Psoas muscle (tissue), 8 donors: ENCODE results near the gene ATP1B3. TPM values are rescaled to one million over a fixed set of nuclear protein-coding genes. Genes with fewer than 3 reads are reported as not detected.

Experiments used
- ATAC-seq, 4 donors: fragments of 200-7000 bp; cut with Tn5 transposase; one replicate each; pipeline ENCODE4 v1.9.1; 2020; ENCODE audit warnings: moderate library complexity in 3 of 4, mild to moderate bottlenecking in 2 of 4
- DNase-seq, 2 donors: peaks; one replicate each; pipeline ENCODE4 v3.0.0-alpha.2; 2020
- H3K27ac ChIP-seq: fragments of 200-600 bp; one replicate; pipeline ENCODE4 v1.8.0; 2022
- H3K27me3 ChIP-seq, 3 donors: fragments of 200-600 bp in 1 of 3; one replicate each; pipeline versions ENCODE4 v1.6.1 to v1.8.0; 2013 to 2022; ENCODE audit warnings: low read length in 2 of 3, mild to moderate bottlenecking in 2 of 3, moderate library complexity in 1 of 3; ENCODE audit not compliant: insufficient read depth in 3 of 3
- H3K36me3 ChIP-seq, 2 donors: fragments of 200-600 bp in 1 of 2; one replicate each; pipeline versions ENCODE4 v1.6.1 to v1.8.0; 2013 to 2022; ENCODE audit warnings: low read depth in 1 of 2, mild to moderate bottlenecking in 1 of 2, moderate library complexity in 1 of 2; ENCODE audit not compliant: insufficient read depth in 1 of 2
- H3K4me1 ChIP-seq: fragments of 200-600 bp; one replicate; pipeline ENCODE4 v1.8.0; 2022
- H3K4me3 ChIP-seq: fragments of 200-600 bp; one replicate; pipeline ENCODE4 v1.8.0; 2022; ENCODE audit warnings: mild to moderate bottlenecking
- H3K9me3 ChIP-seq: fragments of 200-600 bp; one replicate; pipeline ENCODE4 v1.8.0; 2022
- CTCF ChIP-seq: fragments of 200-600 bp; IDR thresholded peaks from one replicate; pipeline ENCODE4 v1.8.0; 2022; ENCODE audit warnings: antibody characterized with exemption
- WGBS, 3 donors: extraction: QIAGEN DNeasy Blood & Tissue Kit; methylation state at CpG; one replicate each; pipeline versions ENCODE4 v1.1.6 to v1.1.7; 2013; 5-methylcytosine and 5-hydroxymethylcytosine counted together
- intact Hi-C, 2 donors: fragments of 100-400 bp; cut with DNase I; formaldehyde crosslinking; loops; one replicate each; pipeline versions ENCODE4 v1.11.0 to v1.14.2; 2022
- polyA plus RNA-seq, 3 donors: library from polyadenylated mRNA; stranded (reverse); fragments of 200-250 nt; gene quantifications; one replicate each; pipeline ENCODE4 v1.2.3, GENCODE V29; 2013
- total RNA-seq, 4 donors: library from RNA; stranded (reverse); fragmentation: NEBNext Ultra II Directional in 2 of 4; extraction: Animal tissue kit (Norgen Biotek cat#: 25700) in 2 of 4; gene quantifications; one replicate each; pipeline versions ENCODE4 v1.2.1 to v1.2.4, GENCODE V29; 2021 to 2023
- donor health status: healthy with polysubstance abuse.
- donor health status: DM: no; HTN: no; CAD: no; lungs with moderate emphysema.
- donor health status: Bipolar disorder and iron deficiency.
- donor health status: healthy.
- donor health status: DM: yes; HTN: yes; CAD: no.
- donor health status: DM: no; HTN: no; CAD: no.
- donor health status: DM: no; HTN: no; CAD: no.
- donor health status: DM: yes; HTN: yes; CAD: no.

ATP1B3 gene
- total and polyA plus RNA-seq, 7 donors: 19.9 to 68.2 (median 36.4) TPM

- DNase-seq (no peak), ATAC-seq (no peak)
- H3K4me1 ChIP-seq: peaks cover 5% of the 10 kb centered on the region
- no peaks in the 10 kb centered on the region for H3K36me3 ChIP-seq
- WGBS, 3 donors: 65 to 68% (median 67%) methylated on average over 8 of the region's 8 CpGs
- intact Hi-C loops: loop anchor here in 1 of 2 donors (5.0 kb wide), 1 partner anchor 69 kb away; no protein-coding TSS in a partner anchor
- no peak overlapping the region for H3K4me3 ChIP-seq
- H3K9me3 ChIP-seq: no peaks in the 10 kb centered on the region
- no peaks in the 10 kb centered on the region for H3K27me3 ChIP-seq
- peak overlapping the region; percentile 16 for H3K27ac ChIP-seq
- no peak for TF ChIP-seq CTCF
These were observed 15.5 kb upstream of the ATP1B3 start for GRCh38 chr3:141860766-141861513.

GRCh38 chr3:141862279-141862816 lies 14.1 kb upstream of the ATP1B3 start:
- no peaks in the 10 kb centered on the region for H3K36me3 ChIP-seq
- DNase-seq (no peak), ATAC-seq (no peak)
- no peaks in the 10 kb centered on the region for H3K27me3 ChIP-seq
- no peak for TF ChIP-seq CTCF
- intact Hi-C loops: loop anchor here in 1 of 2 donors (5.0 kb wide), 1 partner anchor 70 kb away; no protein-coding TSS in a partner anchor
- no peak overlapping the region for H3K27ac ChIP-seq
- no peaks in the 10 kb centered on the region for H3K9me3 ChIP-seq
- H3K4me3 ChIP-seq: no peak overlapping the region
- peaks cover 5% of the 10 kb centered on the region for H3K4me1 ChIP-seq
- 71 to 92% (median 89%) methylated on average over 3 of the region's 3 CpGs for WGBS, 3 donors

GRCh38 chr3:141863491-141863890 lies 13.0 kb upstream of the ATP1B3 start:
- DNase-seq (no peak), ATAC-seq (no peak)
- 30 to 35% (median 33%) methylated on average over 1 of the region's 1 CpG for WGBS, 3 donors
- peaks cover 5% of the 10 kb centered on the region for H3K4me1 ChIP-seq
- H3K27ac ChIP-seq: no peak overlapping the region
- TF ChIP-seq CTCF: no peak
- no peaks in the 10 kb centered on the region for H3K27me3 ChIP-seq
- intact Hi-C loops: loop anchor here in 1 of 2 donors (5.0 kb wide), 1 partner anchor 71 kb away; no protein-coding TSS in a partner anchor
- no peaks in the 10 kb centered on the region for H3K36me3 ChIP-seq
- H3K9me3 ChIP-seq: no peaks in the 10 kb centered on the region
- no peak overlapping the region for H3K4me3 ChIP-seq

GRCh38 chr3:141864281-141864970 lies 12.0 kb upstream of the ATP1B3 start:
- Histone ChIP-seq H3K36me3 (no peaks in the 10 kb centered on the region), H3K4me3 (no peak overlapping the region), H3K27ac (no peak overlapping the region), H3K4me1 (peaks cover 5% of the 10 kb centered on the region), H3K27me3 (no peaks in the 10 kb centered on the region), H3K9me3 (no peaks in the 10 kb centered on the region)
- TF ChIP-seq CTCF: no peak
- 74 to 78% (median 77%) methylated on average over 4 of the region's 4 CpGs for WGBS, 3 donors
- DNase-seq (no peak), ATAC-seq (no peak)
- intact Hi-C loops: loop anchor here in 1 of 2 donors (5.0 kb wide), 1 partner anchor 72 kb away; no protein-coding TSS in a partner anchor
